Osteoblast (primary cell): ENCODE results near the gene PTX4. TPM values are rescaled to one million over a fixed set of nuclear protein-coding genes. Genes with fewer than 3 reads are reported as not detected.

Experiments
- DNase-seq: peaks from one replicate; pipeline ENCODE4 v3.0.0; 2011; ENCODE audit warnings: low spot score, mixed read lengths; ENCODE audit not compliant: insufficient read length; ENCODE audit errors: missing footprints
- H2AFZ ChIP-seq: 2 replicates; pipeline ENCODE4 v1.6.0; 2011; ENCODE audit warnings: mild to moderate bottlenecking, low read length
- H3K27ac ChIP-seq: 2 replicates; pipeline ENCODE4 v1.5.1; 2011; ENCODE audit warnings: mild to moderate bottlenecking, low read depth, low read length, moderate library complexity
- H3K27me3 ChIP-seq: 2 replicates; pipeline ENCODE4 v1.6.0; 2012; ENCODE audit warnings: mild to moderate bottlenecking, control low read depth, inconsistent platforms, low read length, moderate library complexity; ENCODE audit not compliant: insufficient read depth
- H3K36me3 ChIP-seq: 2 replicates; pipeline ENCODE4 v1.5.1; 2011; ENCODE audit warnings: mild to moderate bottlenecking, low read length, control low read depth, moderate library complexity; ENCODE audit not compliant: insufficient read depth
- H3K4me1 ChIP-seq: 2 replicates; pipeline ENCODE4 v1.5.1; 2011; ENCODE audit warnings: mild to moderate bottlenecking, low read length, control low read depth, moderate library complexity; ENCODE audit not compliant: insufficient read depth
- H3K4me2 ChIP-seq: 2 replicates; pipeline ENCODE4 v1.6.0; 2011; ENCODE audit warnings: mild to moderate bottlenecking, low read length; ENCODE audit not compliant: insufficient read depth
- H3K4me3 ChIP-seq: fragments of 200-600 bp; sonication (generic); 3 replicates; pipeline ENCODE4 v1.5.1; 2012; ENCODE audit warnings: mild to moderate bottlenecking, low read length, inconsistent platforms; ENCODE audit not compliant: insufficient read depth
- H3K79me2 ChIP-seq: 2 replicates; pipeline ENCODE4 v1.6.0; 2012; ENCODE audit warnings: mild to moderate bottlenecking, low read length, control low read depth, inconsistent platforms; ENCODE audit not compliant: insufficient read depth
- H3K9me3 ChIP-seq: 2 replicates; pipeline ENCODE4 v1.5.1; 2011; ENCODE audit warnings: low read depth, low read length, control low read depth
- H4K20me1 ChIP-seq: 2 replicates; pipeline ENCODE4 v1.6.0; 2012; ENCODE audit warnings: mild to moderate bottlenecking, low read length, control low read depth; ENCODE audit not compliant: insufficient read depth
- CTCF ChIP-seq: IDR thresholded peaks from 2 replicates; pipeline ENCODE4 v1.5.1; 2011; ENCODE audit warnings: mild to moderate bottlenecking, low read depth, low read length, moderate library complexity; ENCODE audit errors: extremely low read depth
- total RNA-seq: library from RNA; depleted of rRNA; stranded (reverse); fragments of >200 nt; gene quantifications from 2 replicates; pipeline ENCODE4 v1.2.3, GENCODE V29; 2012

Gene PTX4
- total RNA-seq, 1 donor = not detected

- DNase-seq = no peak
- Histone ChIP-seq H3K4me3 (no peak overlapping the region), H3K36me3 (no peaks in the 10 kb centered on the region), H4K20me1 (no peaks in the 10 kb centered on the region), H3K79me2 (no peaks in the 10 kb centered on the region), H3K4me1 (peaks cover under 1% of the 10 kb centered on the region), H3K4me2 (no peak overlapping the region), H2AFZ (no peak overlapping the region), H3K27me3 (no peaks in the 10 kb centered on the region), H3K9me3 (no peaks in the 10 kb centered on the region), H3K27ac (no peak overlapping the region)
- no peak for TF ChIP-seq CTCF
Measured at GRCh38 chr16:1487395-1488053, 1.2 kb downstream of the PTX4 start.

- TF ChIP-seq CTCF = no peak
- Histone ChIP-seq H3K4me1 (no peaks in the 10 kb centered on the region), H3K36me3 (no peaks in the 10 kb centered on the region), H3K4me2 (no peak overlapping the region), H2AFZ (no peak overlapping the region), H3K9me3 (no peaks in the 10 kb centered on the region), H3K4me3 (no peak overlapping the region), H3K27ac (no peak overlapping the region), H4K20me1 (no peaks in the 10 kb centered on the region), H3K27me3 (no peaks in the 10 kb centered on the region), H3K79me2 (no peaks in the 10 kb centered on the region)
- no peak for DNase-seq
Measured at GRCh38 chr16:1486551-1487390, 2.0 kb downstream of the PTX4 start.

- Histone ChIP-seq H3K4me2 (no peak overlapping the region), H3K79me2 (no peaks in the 10 kb centered on the region), H3K9me3 (no peaks in the 10 kb centered on the region), H3K36me3 (no peaks in the 10 kb centered on the region), H3K27me3 (no peaks in the 10 kb centered on the region), H3K27ac (no peak overlapping the region), H2AFZ (no peak overlapping the region), H3K4me1 (no peaks in the 10 kb centered on the region), H4K20me1 (no peaks in the 10 kb centered on the region), H3K4me3 (no peak overlapping the region)
- TF ChIP-seq CTCF = no peak
- no peak for DNase-seq
Measured at GRCh38 chr16:1485847-1486496, 2.8 kb downstream of the PTX4 start.
